Measurements from ENCODE around the gene MMP1.

- TF ChIP-seq CTCF (IDR thresholded peaks at IDR 0.05; ENCODE audit: low read depth, low read length, missing input control) (no peak), REST (IDR thresholded peaks at IDR 0.05) (no peak), YY1 (IDR thresholded peaks at IDR 0.05) (no peak), SP1 (IDR thresholded peaks at IDR 0.05) (no peak), ATF3 (IDR thresholded peaks at IDR 0.05) (no peak), EGR1 (IDR thresholded peaks at IDR 0.05; ENCODE audit: low read depth in 2 of 2) (no peak), NR2F2 (IDR thresholded peaks at IDR 0.05) (no peak), JUND (IDR thresholded peaks at IDR 0.05) (no peak), TAF1 (conservative IDR thresholded peaks at IDR 0.05) (no peak), ZBTB33 (IDR thresholded peaks at IDR 0.05) (no peak), RAD21 (IDR thresholded peaks at IDR 0.05) (no peak), RXRA (IDR thresholded peaks at IDR 0.05) (no peak)
Measured at GRCh38 chr11:102793677-102794290, 4.2 kb downstream of the MMP1 start.
